K562 (cell line): Measurements from ENCODE around the gene BBC3. TPM values are rescaled to one million over a fixed set of nuclear protein-coding genes. Genes with fewer than 3 reads are reported as not detected.

ENCODE experiments used
- BCOR ChIP-seq: fragments of 450-650 bp; IDR thresholded peaks from 2 replicates; pipeline ENCODE4 v1.6.1; 2016
- COPS2 ChIP-seq: fragments of 450-650 bp; conservative IDR thresholded peaks from 2 replicates; pipeline ENCODE4 v1.6.1; 2016; ENCODE audit warnings: mild to moderate bottlenecking, moderate library complexity
- GATAD2B ChIP-seq: fragments of 450-650 bp; IDR thresholded peaks from 2 replicates; pipeline ENCODE4 v1.6.1; 2017; ENCODE audit warnings: mild to moderate bottlenecking, borderline replicate concordance
- HDAC3 ChIP-seq: fragments of 450-650 bp; IDR thresholded peaks from 2 replicates; pipeline ENCODE4 v1.6.1; 2018; ENCODE audit warnings: borderline replicate concordance, mild to moderate bottlenecking, moderate library complexity; ENCODE audit not compliant: partially characterized antibody
- NCOA1 ChIP-seq: fragments of 450-650 bp; IDR thresholded peaks from 2 replicates; pipeline ENCODE4 v1.6.1; 2016; ENCODE audit warnings: low read depth
- NFIC ChIP-seq: fragments of 450-650 bp; IDR thresholded peaks from 2 replicates; pipeline ENCODE4 v1.6.1; 2017; ENCODE audit warnings: mild to moderate bottlenecking, inconsistent platforms
- PHB2 ChIP-seq: fragments of 450-650 bp; IDR thresholded peaks from 2 replicates; pipeline ENCODE4 v1.6.1; 2017; ENCODE audit warnings: low read depth
- SMARCA4 ChIP-seq: fragments of 450-650 bp; IDR thresholded peaks from 2 replicates; pipeline ENCODE4 v1.6.1; 2016
- TAF9B ChIP-seq: fragments of 450-650 bp; IDR thresholded peaks from 2 replicates; pipeline ENCODE4 v1.6.1; 2018; ENCODE audit warnings: mild to moderate bottlenecking; ENCODE audit not compliant: partially characterized antibody
- TCF7 ChIP-seq: sonication (generic); IDR thresholded peaks from 2 replicates; pipeline ENCODE4 v1.6.1; 2016; ENCODE audit warnings: antibody characterized with exemption, borderline replicate concordance
- ZFPM2 ChIP-seq: fragments of 250-450 bp; sonication (Bioruptor Pico); IDR thresholded peaks from 2 replicates; pipeline ENCODE4 v1.5.1; 2022; ENCODE audit warnings: mild to moderate bottlenecking
- ZNF133 ChIP-seq: fragments of 250-450 bp; sonication (Bioruptor Pico); IDR thresholded peaks from 2 replicates; pipeline ENCODE4 v1.4.0; 2020; ENCODE audit warnings: mild to moderate bottlenecking
- ZNF263 ChIP-seq: sonication (generic); formaldehyde crosslinking; IDR thresholded peaks from 2 replicates; pipeline ENCODE4 v1.8.0; 2022; ENCODE audit warnings: mild to moderate bottlenecking, missing genetic modification reagents, borderline replicate concordance
- ZNF274 ChIP-seq: IDR thresholded peaks from 2 replicates; pipeline ENCODE4 v1.6.1; 2011; ENCODE audit warnings: low read depth, mild to moderate bottlenecking, low read length, moderate library complexity, borderline replicate concordance
- ZNF717 ChIP-seq: fragments of 250-450 bp; sonication (Bioruptor Pico); IDR thresholded peaks from 2 replicates; pipeline ENCODE4 v1.5.0; 2021
- ZNF766 ChIP-seq: fragments of 200-800 bp; sonication (Bioruptor generic); conservative IDR thresholded peaks from 2 replicates; pipeline ENCODE4 v1.6.1; 2016; ENCODE audit warnings: missing genetic modification characterization, missing compliant biosample characterization
- ZNF79 ChIP-seq: fragments of 250-450 bp; sonication (Bioruptor Pico); IDR thresholded peaks from 2 replicates; pipeline ENCODE4 v1.4.0; 2020; ENCODE audit warnings: low read depth, mild to moderate bottlenecking, moderate library complexity
- ZSCAN29 ChIP-seq: fragments of 450-650 bp; IDR thresholded peaks from 2 replicates; pipeline ENCODE4 v1.6.1; 2017
- polyA plus RNA-seq, 8 experiments: library from polyadenylated mRNA; depleted of rRNA in 4 of 8; stranded (reverse) in 5 of 8; unstranded in 3 of 8; fragments of >200 nt; fragmentation: Nextera tagmentation in 2 of 8; fragmentation: Illumina TruSeq in 1 of 8; extraction: Ambion mirVana in 2 of 8; extraction: Trizol in 1 of 8; gene quantifications; 2 replicates each; pipeline versions ENCODE4 v1.2.1 to v1.2.3, GENCODE V29; 2011 to 2014; ENCODE audit warnings: inconsistent platforms in 1 of 8, missing spikeins in 1 of 8
- total RNA-seq, 7 experiments: library from RNA; depleted of rRNA in 6 of 7; stranded (reverse); fragments of >200 nt in 6 of 7; fragmentation: Illumina TruSeq in 2 of 7; extraction: Trizol in 2 of 7; gene quantifications; 2 replicates each; pipeline versions ENCODE4 v1.2.1 to v1.2.3, GENCODE V29; 2011 to 2021; ENCODE audit warnings: low replicate concordance in 1 of 7
- TF ChIP-seq, protein P1 (sequence below): fragments of 250-450 bp; sonication (Bioruptor Pico); IDR thresholded peaks from 2 replicates; pipeline ENCODE4 v1.5.0; 2020; ENCODE audit warnings: mild to moderate bottlenecking, borderline replicate concordance
- TF ChIP-seq, protein P2 (sequence below): fragments of 450-650 bp; formaldehyde crosslinking; IDR thresholded peaks from 2 replicates; pipeline ENCODE4 v1.4.0; 2022; ENCODE audit warnings: mild to moderate bottlenecking, moderate library complexity
- TF ChIP-seq, protein P3 (sequence below): sonication (generic); formaldehyde crosslinking; IDR thresholded peaks from 2 replicates; pipeline ENCODE4 v1.8.0; 2023; ENCODE audit warnings: mild to moderate bottlenecking, missing genetic modification reagents

The BBC3 gene
- total and polyA plus RNA-seq, 9 of the 15 experiments (the other 6 are each of a cell fraction or from before 2014, with no cell fraction given) = 0.15 to 30.7 (median 4.8) TPM

DNA sequence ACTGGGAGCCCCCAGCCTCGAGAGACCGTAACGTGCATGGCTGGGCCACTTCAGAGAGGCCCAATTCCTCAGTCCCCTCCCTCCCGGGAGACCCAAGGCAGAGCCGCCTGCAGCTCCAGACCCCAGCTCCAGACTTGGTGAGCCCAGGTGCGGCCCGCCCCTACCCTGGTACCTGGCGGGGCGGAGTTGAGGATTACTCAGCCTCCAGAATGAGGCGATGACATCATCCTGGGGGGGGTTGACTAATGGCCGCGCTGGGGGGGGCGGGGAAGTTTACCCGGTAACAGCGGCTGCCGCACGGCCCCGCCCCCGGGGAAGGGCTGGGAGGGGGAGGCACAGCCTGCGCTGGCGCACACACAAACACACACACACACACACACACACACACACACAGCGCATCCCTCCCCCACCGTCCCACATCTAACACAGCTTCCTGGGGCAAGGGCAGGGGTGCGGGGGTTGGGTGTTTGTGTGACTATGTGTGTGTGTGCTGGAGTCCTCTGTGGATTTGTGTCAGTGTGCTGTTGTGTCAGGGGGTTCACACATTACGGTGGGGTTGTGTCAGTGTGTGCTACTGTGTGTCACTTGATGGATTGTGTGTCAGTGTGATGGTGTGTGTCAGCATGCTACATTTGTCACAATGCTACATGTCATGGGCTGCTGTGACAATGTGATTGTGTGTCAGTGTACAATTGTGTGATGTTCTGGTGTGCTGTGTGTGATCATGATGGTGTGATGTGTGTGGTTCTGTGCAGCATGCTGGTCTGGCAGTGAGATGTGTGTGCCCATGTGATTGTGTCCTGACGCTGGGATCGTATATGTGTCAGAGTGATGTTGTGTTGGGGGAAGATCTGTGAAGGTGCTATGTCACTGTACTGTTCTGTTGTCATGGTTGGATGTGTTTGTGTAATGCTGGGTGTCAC, 10.3 kb upstream of the BBC3 start (continued):
- no peak for TF ChIP-seq NCOA1
- peak; percentile 25 for TF ChIP-seq HDAC3
- no peak for TF ChIP-seq ZFPM2 (CRISPR knock-in tag)
- no peak for TF ChIP-seq COPS2
- no peak for TF ChIP-seq ZNF274
- TF ChIP-seq, protein P1, sequence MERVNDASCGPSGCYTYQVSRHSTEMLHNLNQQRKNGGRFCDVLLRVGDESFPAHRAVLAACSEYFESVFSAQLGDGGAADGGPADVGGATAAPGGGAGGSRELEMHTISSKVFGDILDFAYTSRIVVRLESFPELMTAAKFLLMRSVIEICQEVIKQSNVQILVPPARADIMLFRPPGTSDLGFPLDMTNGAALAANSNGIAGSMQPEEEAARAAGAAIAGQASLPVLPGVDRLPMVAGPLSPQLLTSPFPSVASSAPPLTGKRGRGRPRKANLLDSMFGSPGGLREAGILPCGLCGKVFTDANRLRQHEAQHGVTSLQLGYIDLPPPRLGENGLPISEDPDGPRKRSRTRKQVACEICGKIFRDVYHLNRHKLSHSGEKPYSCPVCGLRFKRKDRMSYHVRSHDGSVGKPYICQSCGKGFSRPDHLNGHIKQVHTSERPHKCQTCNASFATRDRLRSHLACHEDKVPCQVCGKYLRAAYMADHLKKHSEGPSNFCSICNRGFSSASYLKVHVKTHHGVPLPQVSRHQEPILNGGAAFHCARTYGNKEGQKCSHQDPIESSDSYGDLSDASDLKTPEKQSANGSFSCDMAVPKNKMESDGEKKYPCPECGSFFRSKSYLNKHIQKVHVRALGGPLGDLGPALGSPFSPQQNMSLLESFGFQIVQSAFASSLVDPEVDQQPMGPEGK = no peak
- no peak for TF ChIP-seq GATAD2B
- TF ChIP-seq, protein P2, sequence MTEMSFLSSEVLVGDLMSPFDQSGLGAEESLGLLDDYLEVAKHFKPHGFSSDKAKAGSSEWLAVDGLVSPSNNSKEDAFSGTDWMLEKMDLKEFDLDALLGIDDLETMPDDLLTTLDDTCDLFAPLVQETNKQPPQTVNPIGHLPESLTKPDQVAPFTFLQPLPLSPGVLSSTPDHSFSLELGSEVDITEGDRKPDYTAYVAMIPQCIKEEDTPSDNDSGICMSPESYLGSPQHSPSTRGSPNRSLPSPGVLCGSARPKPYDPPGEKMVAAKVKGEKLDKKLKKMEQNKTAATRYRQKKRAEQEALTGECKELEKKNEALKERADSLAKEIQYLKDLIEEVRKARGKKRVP (CRISPR knock-in tag) = 0 out of 2 replicates have a peak, but pooled peaks have one; percentile 30
- no peak for TF ChIP-seq ZNF263 (CRISPR knock-in tag)
- TF ChIP-seq ZNF717 = no peak
- TF ChIP-seq ZSCAN29 = no peak
- TF ChIP-seq PHB2 = peak; percentile 55; the same call in 1 of the 2 replicates
- TF ChIP-seq TAF9B = no peak
- TF ChIP-seq ZNF133 (CRISPR knock-in tag) = no peak
- no peak; the same call in 1 of the 2 replicates for TF ChIP-seq NFIC
- no peak for TF ChIP-seq TCF7
- peak; percentile 77 for TF ChIP-seq BCOR
- TF ChIP-seq SMARCA4 = peak; percentile 65
- TF ChIP-seq ZNF79 (CRISPR knock-in tag) = no peak
- TF ChIP-seq, protein P3, sequence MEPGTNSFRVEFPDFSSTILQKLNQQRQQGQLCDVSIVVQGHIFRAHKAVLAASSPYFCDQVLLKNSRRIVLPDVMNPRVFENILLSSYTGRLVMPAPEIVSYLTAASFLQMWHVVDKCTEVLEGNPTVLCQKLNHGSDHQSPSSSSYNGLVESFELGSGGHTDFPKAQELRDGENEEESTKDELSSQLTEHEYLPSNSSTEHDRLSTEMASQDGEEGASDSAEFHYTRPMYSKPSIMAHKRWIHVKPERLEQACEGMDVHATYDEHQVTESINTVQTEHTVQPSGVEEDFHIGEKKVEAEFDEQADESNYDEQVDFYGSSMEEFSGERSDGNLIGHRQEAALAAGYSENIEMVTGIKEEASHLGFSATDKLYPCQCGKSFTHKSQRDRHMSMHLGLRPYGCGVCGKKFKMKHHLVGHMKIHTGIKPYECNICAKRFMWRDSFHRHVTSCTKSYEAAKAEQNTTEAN (CRISPR knock-in tag) = no peak; the same call in 1 of the 2 replicates
- TF ChIP-seq ZNF766 (CRISPR knock-in tag) = no peak
